H1 (cell line): Measurements from ENCODE around the gene MAP3K15. TPM values are rescaled to one million over a fixed set of nuclear protein-coding genes. Genes with fewer than 3 reads are reported as not detected.

Experiments used
- CTCF ChIA-PET: fragments of 300-600 bp; sonication (Branson Sonifier 250); formaldehyde crosslinking; loops from one replicate; lab custom pipeline; 2021; ENCODE audit not compliant: partially characterized antibody; lab: Charles Lee
- POLR2A ChIA-PET: fragments of 300-600 bp; sonication (Branson Sonifier 250); formaldehyde crosslinking; loops from one replicate; lab custom pipeline; 2021; ENCODE audit warnings: inconsistent platforms; ENCODE audit not compliant: partially characterized antibody; lab: Charles Lee
- DNase-seq, 2 experiments: peaks; one replicate each; pipeline versions ENCODE4 v3.0.0 to v3.0.0-alpha.2; 2010 to 2022; ENCODE audit warnings: low spot score in 2 of 2, low read depth in 1 of 2, mixed read lengths in 1 of 2
- FAIRE-seq: peaks from 2 replicates; lab custom pipeline; 2011; peaks lifted over from hg19 to GRCh38; lab: Jason Lieb, UNC
- H2AFZ ChIP-seq: 2 replicates; pipeline ENCODE4 v1.8.1; 2012; ENCODE audit warnings: low read length, inconsistent platforms
- H2AK5ac ChIP-seq: 2 replicates; pipeline ENCODE4 v1.6.1; 2013; ENCODE audit warnings: low read depth, low read length
- H2BK120ac ChIP-seq: replicated peaks from 2 replicates; pipeline ENCODE3; 2013; ENCODE audit warnings: low read depth, low read length, inconsistent platforms
- H2BK12ac ChIP-seq: 2 replicates; pipeline ENCODE4 v1.6.1; 2013; ENCODE audit warnings: low read depth, low read length
- H2BK15ac ChIP-seq: 2 replicates; pipeline ENCODE4 v1.6.1; 2013; ENCODE audit warnings: low read length
- H2BK20ac ChIP-seq: 2 replicates; pipeline ENCODE4 v1.6.1; 2013; ENCODE audit warnings: low read length
- H2BK5ac ChIP-seq: 2 replicates; pipeline ENCODE4 v1.6.1; 2013; ENCODE audit warnings: low read depth, low read length
- H3K14ac ChIP-seq: 2 replicates; pipeline ENCODE4 v1.6.1; 2013; ENCODE audit warnings: inconsistent platforms; ENCODE audit not compliant: insufficient read length
- H3K18ac ChIP-seq: 2 replicates; pipeline ENCODE4 v1.6.1; 2013; ENCODE audit warnings: low read length; ENCODE audit errors: extremely low read depth
- H3K23ac ChIP-seq: 2 replicates; pipeline ENCODE4 v1.6.1; 2013; ENCODE audit warnings: inconsistent platforms; ENCODE audit not compliant: insufficient read length
- H3K23me2 ChIP-seq: 2 replicates; pipeline ENCODE4 v1.6.1; 2013; ENCODE audit warnings: low read depth, low read length
- H3K27ac ChIP-seq: 2 replicates; pipeline ENCODE4 v1.6.1; 2011; ENCODE audit warnings: low read depth, low read length, inconsistent platforms
- H3K27me3 ChIP-seq, 4 experiments: replicated peaks in 1 of 4; 1 replicate in 1 of 4; 2 replicates in 3 of 4; pipeline versions ENCODE4 v1.6.1 to v1.8.1; 2011 to 2013; ENCODE audit warnings: low read length in 3 of 4, mild to moderate bottlenecking in 3 of 4, inconsistent platforms in 2 of 4, mixed read lengths in 2 of 4, moderate library complexity in 1 of 4; ENCODE audit not compliant: control insufficient read depth in 3 of 4, insufficient read depth in 3 of 4; ENCODE audit errors: extremely low read depth in 1 of 4
- H3K36me3 ChIP-seq, 4 experiments: 2 replicates each; pipeline versions ENCODE4 v1.6.1 to v1.8.1; 2011 to 2013; ENCODE audit warnings: mild to moderate bottlenecking in 4 of 4, low read length in 3 of 4, moderate library complexity in 2 of 4, control low read depth in 1 of 4, inconsistent platforms in 1 of 4; ENCODE audit not compliant: insufficient read depth in 4 of 4, control insufficient read depth in 2 of 4
- H3K4ac ChIP-seq: replicated peaks from 2 replicates; pipeline ENCODE3; 2013; ENCODE audit warnings: low read length, low read depth, mixed read lengths, inconsistent platforms; ENCODE audit not compliant: insufficient read length
- H3K4me1 ChIP-seq, 4 experiments: replicated peaks in 1 of 4; 1 replicate in 1 of 4; 2 replicates in 3 of 4; pipeline versions ENCODE4 v1.6.1 to v1.8.1; 2011 to 2013; ENCODE audit warnings: low read length in 3 of 4, inconsistent platforms in 2 of 4, mixed read lengths in 1 of 4; ENCODE audit not compliant: insufficient read depth in 4 of 4, control insufficient read depth in 3 of 4
- H3K4me2 ChIP-seq, 2 experiments: 2 replicates each; pipeline versions ENCODE4 v1.6.1 to v1.8.1; 2011 to 2013; ENCODE audit warnings: low read depth in 2 of 2, low read length in 2 of 2, control low read depth in 1 of 2, inconsistent platforms in 1 of 2, mild to moderate bottlenecking in 1 of 2; ENCODE audit not compliant: insufficient read depth in 1 of 2
- H3K4me3 ChIP-seq, 4 experiments: fragments of 200-600, 300-600 bp in 1 of 4; sonication (generic), shearing (Covaris generic), sonication (Bioruptor Twin) in 1 of 4; 2 replicates each; pipeline versions ENCODE4 v1.5.1 to v1.8.1; 2011 to 2016; ENCODE audit warnings: low read length in 4 of 4, low read depth in 3 of 4, control low read depth in 2 of 4, inconsistent platforms in 2 of 4, mild to moderate bottlenecking in 2 of 4, mixed read lengths in 1 of 4, moderate library complexity in 1 of 4; ENCODE audit not compliant: insufficient read depth in 2 of 4; ENCODE audit errors: extremely low read depth in 1 of 4
- H3K56ac ChIP-seq: replicated peaks from 2 replicates; pipeline ENCODE3; 2013; ENCODE audit warnings: low read depth, mild to moderate bottlenecking, mixed read lengths, low read length, inconsistent platforms; ENCODE audit not compliant: insufficient read length
- H3K79me1 ChIP-seq: 2 replicates; pipeline ENCODE4 v1.6.1; 2013; ENCODE audit warnings: low read depth, low read length, control low read depth
- H3K79me2 ChIP-seq, 2 experiments: 2 replicates each; pipeline versions ENCODE4 v1.6.1 to v1.8.1; 2012 to 2013; ENCODE audit warnings: low read length in 2 of 2, mild to moderate bottlenecking in 2 of 2, inconsistent platforms in 1 of 2; ENCODE audit not compliant: insufficient read depth in 2 of 2, control insufficient read depth in 1 of 2
- H3K9ac ChIP-seq, 4 experiments: replicated peaks in 1 of 4; 1 replicate in 1 of 4; 2 replicates in 3 of 4; pipeline versions ENCODE4 v1.6.1 to v1.8.1; 2011 to 2013; ENCODE audit warnings: low read depth in 3 of 4, low read length in 3 of 4, control low read depth in 2 of 4, mild to moderate bottlenecking in 2 of 4, moderate library complexity in 2 of 4, inconsistent platforms in 1 of 4; ENCODE audit errors: extremely low read depth in 1 of 4
- H3K9me3 ChIP-seq, 2 experiments: 2 replicates each; pipeline versions ENCODE4 v1.6.1 to v1.8.1; 2012 to 2013; ENCODE audit warnings: mild to moderate bottlenecking in 2 of 2, moderate library complexity in 2 of 2, control low read depth in 1 of 2, inconsistent platforms in 1 of 2, low read depth in 1 of 2, low read length in 1 of 2, mixed read lengths in 1 of 2; ENCODE audit not compliant: insufficient read depth in 2 of 2
- H4K20me1 ChIP-seq, 2 experiments: replicated peaks in 1 of 2; 2 replicates each; pipeline versions ENCODE3 to v1.8.1; 2011 to 2013; ENCODE audit warnings: inconsistent platforms in 2 of 2, low read length in 2 of 2, mild to moderate bottlenecking in 1 of 2; ENCODE audit not compliant: insufficient read depth in 2 of 2, control insufficient read depth in 1 of 2
- H4K5ac ChIP-seq: 2 replicates; pipeline ENCODE4 v1.6.1; 2013; ENCODE audit warnings: low read length, low read depth, mixed read lengths, inconsistent platforms; ENCODE audit not compliant: insufficient read length
- H4K8ac ChIP-seq: 2 replicates; pipeline ENCODE4 v1.8.0; 2013; ENCODE audit warnings: mild to moderate bottlenecking, moderate library complexity, low read length, inconsistent platforms; ENCODE audit not compliant: insufficient read depth; ENCODE audit errors: extremely low read depth
- H4K91ac ChIP-seq: replicated peaks from 2 replicates; pipeline ENCODE3; 2013; ENCODE audit warnings: low read length, mixed read lengths, inconsistent platforms; ENCODE audit not compliant: insufficient read length
- BCL11A ChIP-seq, 2 experiments: IDR thresholded peaks; one replicate each; pipeline ENCODE4 v1.6.1; 2011; ENCODE audit warnings: low read depth in 2 of 2, low read length in 2 of 2, mild to moderate bottlenecking in 2 of 2
- BRCA1 ChIP-seq: IDR thresholded peaks from 2 replicates; pipeline ENCODE4 v1.6.1; 2012; ENCODE audit warnings: low read depth, low read length, improper control_type of control experiment
- CREB1 ChIP-seq: IDR thresholded peaks from 2 replicates; pipeline ENCODE4 v1.6.1; 2012; ENCODE audit warnings: inconsistent platforms
- JUND ChIP-seq: IDR thresholded peaks from 2 replicates; pipeline ENCODE4 v1.6.1; 2011; ENCODE audit warnings: mild to moderate bottlenecking, improper control_type of control experiment, low read length
- KDM5A ChIP-seq: fragments of 200-600 bp; IDR thresholded peaks from 2 replicates; pipeline ENCODE4 v1.7.1; 2012; ENCODE audit warnings: mild to moderate bottlenecking, low read length, inconsistent platforms, mixed read lengths
- POLR2A ChIP-seq, 2 experiments: IDR thresholded peaks; 1 replicate in 1 of 2; 2 replicates in 1 of 2; pipeline ENCODE4 v1.6.1; 2011; ENCODE audit warnings: low read depth in 2 of 2, low read length in 2 of 2, mild to moderate bottlenecking in 2 of 2; ENCODE audit errors: control extremely low read depth in 1 of 2
- SIN3A ChIP-seq, 2 experiments: IDR thresholded peaks in 1 of 2; conservative IDR thresholded peaks in 1 of 2; 2 replicates each; pipeline ENCODE4 v1.6.1; 2011 to 2012; ENCODE audit warnings: low read length in 2 of 2, improper control_type of control experiment in 1 of 2, low read depth in 1 of 2, mild to moderate bottlenecking in 1 of 2
- SIRT6 ChIP-seq: IDR thresholded peaks from one replicate; pipeline ENCODE4 v1.7.1; 2012; ENCODE audit warnings: low read length, inconsistent platforms
- SIX5 ChIP-seq: IDR thresholded peaks from 2 replicates; pipeline ENCODE4 v1.6.1; 2011; ENCODE audit warnings: mild to moderate bottlenecking, low read depth, low read length
- SP4 ChIP-seq: IDR thresholded peaks from 2 replicates; pipeline ENCODE4 v1.6.1; 2012; ENCODE audit warnings: low read length, inconsistent platforms
- TBP ChIP-seq: IDR thresholded peaks from 2 replicates; pipeline ENCODE4 v1.6.1; 2011; ENCODE audit warnings: low read depth, low read length, improper control_type of control experiment
- WGBS, 2 experiments: shearing (Covaris generic) in 1 of 2; methylation state at CpG; one replicate each; pipeline versions ENCODE4 v1.1.6 to v1.1.7; 2013 to 2015; ENCODE audit warnings: low lambda C conversion rate in 2 of 2, mixed read lengths in 2 of 2, inconsistent platforms in 1 of 2, low coverage in 1 of 2, missing lambda C conversion rate in 1 of 2; ENCODE audit not compliant: insufficient replicate concordance in 2 of 2, insufficient coverage in 1 of 2, insufficient read length in 1 of 2; ENCODE audit errors: extremely low coverage in 1 of 2, missing lambda C conversion rate in 1 of 2; 5-methylcytosine and 5-hydroxymethylcytosine counted together
- polyA plus RNA-seq, 7 experiments: library from polyadenylated mRNA; depleted of rRNA in 3 of 7; stranded (reverse) in 5 of 7; unstranded in 2 of 7; fragments of >200 nt in 5 of 7; fragments of 200-250 nt in 2 of 7; gene quantifications; 1 replicate in 5 of 7; 2 replicates in 1 of 7; 4 replicates in 1 of 7; pipeline versions ENCODE4 v1.2.1 to v1.2.3, GENCODE V29; 2011 to 2013; ENCODE audit warnings: missing spikeins in 2 of 7, mixed read lengths in 2 of 7
- total RNA-seq: library from RNA; stranded (reverse); fragmentation: NEBNext Ultra II Directional; extraction: Animal tissue kit (Norgen Biotek cat#: 25700); gene quantifications from 2 replicates; pipeline ENCODE4 v1.2.1, GENCODE V29; 2021
- TF ChIP-seq, protein P1 (sequence below): IDR thresholded peaks from 2 replicates; pipeline ENCODE4 v1.6.1; 2011; ENCODE audit warnings: low read depth, mild to moderate bottlenecking, low read length; ENCODE audit not compliant: insufficient read depth
- TF ChIP-seq, protein P2 (sequence below): IDR thresholded peaks from 2 replicates; pipeline ENCODE4 v1.6.1; 2011; ENCODE audit warnings: low read length, improper control_type of control experiment

MAP3K15 gene
- total and polyA plus RNA-seq, 2 of the 8 experiments (the other 6 are each of a cell fraction or from before 2014, with no cell fraction given): 1.8 to 2.4 TPM

- Histone ChIP-seq H3K56ac (no peak overlapping the region), H3K4me2 (no peak overlapping the region), H3K79me1 (no peaks in the 10 kb centered on the region), H4K91ac (no peak overlapping the region), H3K4ac (no peak overlapping the region), H3K9ac (no peak overlapping the region), H2BK15ac (no peak overlapping the region), H3K23ac (no peak overlapping the region), H3K18ac (no peak overlapping the region), H2BK5ac (no peak overlapping the region), H3K79me2 (no peaks in the 10 kb centered on the region), H3K36me3 (no peaks in the 10 kb centered on the region), H2BK120ac (no peak overlapping the region), H2AK5ac (no peak overlapping the region), H3K4me3 (no peak overlapping the region), H3K14ac (no peak overlapping the region), H4K20me1 (no peaks in the 10 kb centered on the region), H2AFZ (no peak overlapping the region), H2BK20ac (no peak overlapping the region), H3K27me3 (no peaks in the 10 kb centered on the region), H3K4me1 (no peaks in the 10 kb centered on the region), H3K9me3 (no peaks in the 10 kb centered on the region), H4K5ac (no peak overlapping the region), H3K23me2 (no peaks in the 10 kb centered on the region), H3K27ac (no peak overlapping the region), H4K8ac (no peak overlapping the region), H2BK12ac (no peak overlapping the region)
- POLR2A ChIA-PET: no interaction called here
- CTCF ChIA-PET: interaction anchor here (1.2 kb wide), 1 partner anchor 174 kb away, joined by 3 read pairs; no protein-coding TSS in a partner anchor
- WGBS, 2 experiments: 84% methylated on average over 4 of the region's 4 CpGs; no CpG with 5 or more reads in 1 of the 2 experiments
- DNase-seq: no peak
- FAIRE-seq: no peak
- TF ChIP-seq TBP: no peak
- TF ChIP-seq SP4: no peak
- TF ChIP-seq SIX5: no peak
- TF ChIP-seq CREB1: no peak
- TF ChIP-seq, protein P1, sequence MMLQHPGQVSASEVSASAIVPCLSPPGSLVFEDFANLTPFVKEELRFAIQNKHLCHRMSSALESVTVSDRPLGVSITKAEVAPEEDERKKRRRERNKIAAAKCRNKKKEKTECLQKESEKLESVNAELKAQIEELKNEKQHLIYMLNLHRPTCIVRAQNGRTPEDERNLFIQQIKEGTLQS: no peak
- no peak for TF ChIP-seq POLR2A (IDR thresholded peaks at IDR 0.05; ENCODE audit: control extremely low read depth in 1 of 2, low read depth in 2 of 2, low read length in 2 of 2)
- TF ChIP-seq SIRT6: no peak
- no peak for TF ChIP-seq JUND
- no peak for TF ChIP-seq KDM5A
- TF ChIP-seq, protein P2, sequence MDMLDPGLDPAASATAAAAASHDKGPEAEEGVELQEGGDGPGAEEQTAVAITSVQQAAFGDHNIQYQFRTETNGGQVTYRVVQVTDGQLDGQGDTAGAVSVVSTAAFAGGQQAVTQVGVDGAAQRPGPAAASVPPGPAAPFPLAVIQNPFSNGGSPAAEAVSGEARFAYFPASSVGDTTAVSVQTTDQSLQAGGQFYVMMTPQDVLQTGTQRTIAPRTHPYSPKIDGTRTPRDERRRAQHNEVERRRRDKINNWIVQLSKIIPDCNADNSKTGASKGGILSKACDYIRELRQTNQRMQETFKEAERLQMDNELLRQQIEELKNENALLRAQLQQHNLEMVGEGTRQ: no peak
- no peak for TF ChIP-seq BCL11A (IDR thresholded peaks at IDR 0.05; ENCODE audit: low read depth in 2 of 2, low read length in 2 of 2)
- no peak for TF ChIP-seq BRCA1
- TF ChIP-seq SIN3A (conservative IDR thresholded peaks at IDR 0.05 in 1 of 2, IDR thresholded peaks at IDR 0.05 in 1 of 2; ENCODE audit: low read depth in 1 of 2, low read length in 2 of 2): no peak
Observed at GRCh38 chrX:19556202-19556601, 40.9 kb upstream of the MAP3K15 start.
